Measurements from ENCODE around the gene EFNA5.
"Not testable (repeated sequence)": the region's sequence is repeated elsewhere in the genome, so short reads cannot be mapped to it uniquely, and the experiment has no call there.

The EFNA5 gene

GRCh38 chr5:107460789-107461188 lies 209.9 kb downstream of the EFNA5 start:
- DNase-seq (ENCODE audit: low read depth in 2 of 2): no peak

- DNase-seq (ENCODE audit: low read depth in 2 of 2): no peak
Measured at GRCh38 chr5:107459605-107460004, 211.1 kb downstream of the EFNA5 start.

DNA sequence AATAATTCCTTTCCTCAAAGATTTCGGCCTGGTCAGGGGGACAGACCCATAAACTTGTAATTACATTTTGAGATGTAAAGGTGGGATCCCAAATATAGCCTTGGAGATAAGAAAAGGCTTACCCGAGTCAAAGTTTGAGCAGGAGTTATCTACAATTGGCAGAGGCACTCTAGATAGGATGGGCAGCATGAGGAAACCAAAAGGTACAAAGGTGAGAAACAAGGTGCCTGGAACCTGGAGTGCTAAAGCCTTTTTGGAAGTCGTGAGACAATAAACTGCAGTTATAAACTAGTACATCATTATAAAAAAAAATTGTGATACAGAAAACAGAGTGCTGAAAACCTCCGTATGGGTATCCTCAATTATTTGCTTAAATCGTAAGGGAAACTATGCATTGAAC lies 212.4 kb downstream of the EFNA5 start:
- no peak for DNase-seq (ENCODE audit: low read depth in 2 of 2)

DNA sequence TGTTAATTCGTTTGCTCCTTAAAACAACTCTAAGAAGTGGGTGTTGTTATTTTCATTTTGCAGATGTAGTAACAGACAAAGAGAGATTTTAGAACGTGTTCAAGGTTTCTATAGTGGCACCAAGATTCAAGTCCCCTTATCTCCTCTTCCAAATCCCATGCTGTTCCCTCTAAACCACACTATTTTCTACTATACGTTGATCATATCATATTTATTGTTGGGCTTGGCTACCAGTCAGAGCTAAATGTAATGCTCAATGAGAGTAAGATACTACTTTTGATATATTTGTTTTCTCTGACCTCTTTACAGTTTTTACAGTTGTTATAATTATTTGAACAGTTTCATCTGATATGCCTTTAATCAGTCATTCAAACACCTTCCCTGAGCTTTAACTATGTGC lies 212.9 kb downstream of the EFNA5 start:
- DNase-seq (ENCODE audit: low read depth in 2 of 2): no peak

- no peak for DNase-seq (ENCODE audit: low read depth in 2 of 2)
Measured at GRCh38 chr5:107457138-107457537, 213.6 kb downstream of the EFNA5 start.

DNA sequence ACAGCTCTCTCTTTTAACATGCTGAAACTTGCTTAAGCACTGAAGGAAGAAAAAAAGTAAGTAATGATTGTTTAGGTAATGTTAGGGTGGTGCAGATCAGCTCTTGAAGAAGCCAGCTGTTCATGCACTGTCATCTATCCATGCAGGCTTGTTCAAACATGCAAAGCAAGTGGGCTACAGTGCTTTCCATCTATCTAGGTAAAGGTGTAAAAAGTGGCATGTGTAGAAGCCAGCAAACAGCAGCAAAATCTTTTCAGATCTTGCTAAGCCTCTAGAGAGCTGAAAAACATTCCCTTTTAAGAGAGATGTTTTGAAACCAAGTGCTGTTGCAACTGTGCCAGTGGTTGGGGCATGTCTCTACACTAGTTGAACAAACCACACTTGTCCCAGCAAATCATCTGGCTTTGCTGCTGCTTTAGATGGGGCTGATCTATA lies 214.4 kb downstream of the EFNA5 start:
- no peak for DNase-seq (ENCODE audit: low read depth in 2 of 2)

DNA sequence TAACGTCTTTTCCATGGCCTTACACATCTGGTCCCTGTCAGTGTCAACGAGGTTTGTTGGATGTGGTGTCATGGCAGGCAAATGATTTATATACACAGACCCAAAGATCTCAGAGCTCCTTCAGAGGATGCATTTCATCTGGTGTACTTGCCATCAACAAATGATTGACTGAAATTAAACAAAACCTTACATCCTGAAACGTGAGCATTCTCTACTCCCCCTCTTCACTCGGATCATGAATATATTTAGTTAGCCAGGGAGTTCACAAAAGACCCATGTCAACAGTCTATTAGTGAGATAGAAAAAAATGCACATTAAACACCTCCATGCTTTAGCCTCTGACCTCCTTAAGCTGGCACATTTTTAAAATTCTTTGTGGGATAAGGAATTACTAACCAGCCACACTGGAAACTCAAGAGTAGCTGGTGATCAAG lies 215.6 kb downstream of the EFNA5 start:
- DNase-seq (ENCODE audit: low read depth in 2 of 2): no peak

- not testable (repeated sequence) for DNase-seq (ENCODE audit: low read depth in 2 of 2)
Measured at GRCh38 chr5:107451827-107452226, 218.9 kb downstream of the EFNA5 start.

GRCh38 chr5:107451028-107451427 lies 219.7 kb downstream of the EFNA5 start:
- no peak for DNase-seq (ENCODE audit: low read depth in 2 of 2)

DNA sequence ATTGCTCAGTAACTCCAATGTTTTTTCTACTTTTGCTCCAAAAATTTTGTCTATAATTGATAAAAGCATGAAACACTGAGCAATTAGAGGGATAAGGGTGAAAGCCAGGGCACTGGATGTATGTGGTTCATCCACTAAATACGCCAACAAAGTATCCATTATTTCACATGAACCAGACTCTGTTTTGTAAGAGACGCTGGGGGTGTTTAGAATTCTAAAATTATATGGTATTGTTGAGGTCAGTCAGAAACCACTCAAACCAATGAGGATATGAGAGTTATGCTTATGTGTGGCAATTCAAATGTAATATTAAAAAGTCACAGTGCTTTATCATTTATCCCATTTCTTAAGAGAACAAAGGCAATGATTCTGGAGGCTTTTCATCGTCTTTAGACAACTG lies 220.2 kb downstream of the EFNA5 start:
- DNase-seq (ENCODE audit: low read depth in 2 of 2): no peak

- DNase-seq (ENCODE audit: low read depth in 2 of 2): no peak
Measured at GRCh38 chr5:107449369-107449768, 221.4 kb downstream of the EFNA5 start.

GRCh38 chr5:107447587-107447986 lies 223.2 kb downstream of the EFNA5 start:
- no peak for DNase-seq (ENCODE audit: low read depth in 2 of 2)

DNA sequence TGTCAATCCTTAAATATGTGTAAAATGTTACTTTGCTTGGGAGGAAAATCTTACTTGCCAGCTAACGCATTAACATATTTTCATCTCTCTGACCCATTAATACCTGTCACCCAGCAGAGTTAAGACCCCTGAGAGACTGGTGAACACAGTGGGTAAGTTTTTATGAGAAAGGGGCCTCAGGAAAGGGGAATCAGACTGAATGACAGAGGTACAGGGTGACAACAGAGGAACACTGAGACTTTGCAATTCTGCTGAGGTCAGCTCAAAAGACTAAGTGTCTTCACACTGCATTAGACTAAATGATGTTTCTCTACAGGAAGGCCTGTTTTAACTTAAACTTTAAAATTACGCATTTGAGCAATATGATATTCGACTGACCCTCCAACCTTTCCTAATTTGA lies 223.8 kb downstream of the EFNA5 start:
- DNase-seq (ENCODE audit: low read depth in 2 of 2): no peak

- DNase-seq (ENCODE audit: low read depth in 2 of 2): no peak
Measured at GRCh38 chr5:107444300-107444699, 226.4 kb downstream of the EFNA5 start.

DNA sequence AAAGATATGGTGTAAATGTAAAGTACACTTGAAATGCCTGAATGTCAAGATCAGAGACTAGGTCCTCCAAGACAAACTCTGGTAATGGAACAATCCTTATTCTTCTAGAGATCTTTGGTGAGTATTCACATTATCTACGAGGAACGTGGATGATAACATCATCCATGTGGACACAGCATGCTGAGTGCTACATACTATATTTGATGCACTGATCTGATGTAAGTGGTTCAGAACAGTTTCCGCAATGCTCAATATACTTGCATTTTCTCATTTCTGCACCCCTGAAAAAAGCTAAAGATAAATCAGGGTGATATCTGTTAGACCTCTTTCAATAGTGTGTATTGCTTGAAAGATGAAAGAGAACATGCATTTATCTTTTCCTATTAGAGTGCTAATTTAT lies 226.8 kb downstream of the EFNA5 start:
- DNase-seq (ENCODE audit: low read depth in 2 of 2): no peak

DNA sequence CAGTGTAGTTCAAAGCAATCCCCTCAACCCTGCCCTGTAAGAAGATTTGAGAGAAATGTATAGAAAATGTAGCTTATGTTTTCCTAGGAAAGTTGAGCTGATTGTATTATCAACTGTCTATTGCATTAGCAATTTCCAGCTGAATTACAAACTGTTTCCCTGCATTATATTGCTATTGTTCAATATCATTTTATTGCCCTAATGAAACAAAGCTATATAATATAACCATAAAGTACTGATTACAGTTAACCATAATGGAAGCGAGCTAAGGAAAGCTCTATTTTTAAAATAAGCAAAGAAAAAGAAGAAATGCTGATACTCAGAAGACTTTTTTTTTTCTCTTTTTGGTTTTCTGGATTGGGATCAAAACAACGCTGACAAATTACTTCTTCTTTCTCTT lies 228.3 kb downstream of the EFNA5 start:
- no peak for DNase-seq (ENCODE audit: low read depth in 2 of 2)

DNA sequence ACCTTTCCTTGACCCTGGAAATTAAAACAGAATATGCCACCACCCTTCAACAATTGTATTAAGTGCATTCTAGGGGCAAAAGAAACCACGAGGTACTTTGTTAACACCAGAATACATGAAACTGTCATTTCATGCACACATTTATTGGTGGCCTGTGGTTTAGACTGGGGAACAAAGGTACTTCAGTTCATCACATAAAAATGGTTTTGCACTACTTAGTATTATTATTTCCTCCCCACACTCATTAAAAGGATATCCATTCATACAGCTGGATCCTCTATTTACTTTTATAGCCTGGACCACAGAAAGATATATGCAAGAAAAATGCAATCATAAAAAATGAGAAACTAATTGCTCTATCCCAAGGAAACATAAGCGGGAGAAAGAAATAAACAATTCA lies 230.9 kb downstream of the EFNA5 start:
- no peak for DNase-seq (ENCODE audit: low read depth in 2 of 2)

GRCh38 chr5:107437986-107438510 lies 232.7 kb downstream of the EFNA5 start:
- DNase-seq (ENCODE audit: low read depth in 2 of 2): no peak

- DNase-seq (ENCODE audit: low read depth in 2 of 2): no peak
Measured at GRCh38 chr5:107437154-107437553, 233.6 kb downstream of the EFNA5 start.

- DNase-seq (ENCODE audit: low read depth in 2 of 2): no peak
Measured at GRCh38 chr5:107436201-107436600, 234.5 kb downstream of the EFNA5 start.

GRCh38 chr5:107435061-107435460 lies 235.7 kb downstream of the EFNA5 start:
- DNase-seq (ENCODE audit: low read depth in 2 of 2): no peak

- DNase-seq (ENCODE audit: low read depth in 2 of 2): not testable (repeated sequence)
Measured at GRCh38 chr5:107433646-107434045, 237.1 kb downstream of the EFNA5 start.

GRCh38 chr5:107431998-107432397 lies 238.7 kb downstream of the EFNA5 start:
- DNase-seq (ENCODE audit: low read depth in 2 of 2): no peak

DNA sequence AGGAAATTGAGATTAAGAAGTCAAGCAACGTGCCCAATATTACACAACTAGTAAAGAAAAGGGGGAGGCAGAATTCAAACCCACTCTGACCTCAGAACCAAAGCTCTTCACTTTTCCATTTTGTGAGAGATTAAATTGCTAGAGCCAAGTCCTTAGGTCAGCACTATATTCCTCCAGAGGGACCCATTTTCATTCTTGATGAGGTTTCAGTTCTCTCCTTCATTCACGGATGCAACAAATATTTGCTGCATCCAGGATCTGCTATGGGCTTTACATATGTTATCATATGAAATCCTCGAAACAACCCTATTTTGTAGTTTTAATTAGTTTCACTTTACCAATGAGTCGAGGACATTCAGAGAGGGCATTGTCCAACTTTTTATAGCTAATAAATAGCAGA lies 239.2 kb downstream of the EFNA5 start:
- no peak for DNase-seq (ENCODE audit: low read depth in 2 of 2)

Data from stimulated activated CD4-positive, alpha-beta T cell treated with anti-CD3 and anti-CD28 coated beads, Interleukin-15, amount 100 ng/mL, for 48 hours (primary cell).